Osteoblast (primary cell): ENCODE measurements around the gene ATP2B3. TPM values are rescaled to one million over a fixed set of nuclear protein-coding genes. Genes with fewer than 3 reads are reported as not detected.
A peak's percentile ranks its signal among the peaks of the same experiment; 100 is the strongest.

ENCODE experiments used
- DNase-seq: peaks from one replicate; pipeline ENCODE4 v3.0.0; 2011; ENCODE audit warnings: low spot score, mixed read lengths; ENCODE audit not compliant: insufficient read length; ENCODE audit errors: missing footprints
- H2AFZ ChIP-seq: 2 replicates; pipeline ENCODE4 v1.6.0; 2011; ENCODE audit warnings: mild to moderate bottlenecking, low read length
- H3K27ac ChIP-seq: 2 replicates; pipeline ENCODE4 v1.5.1; 2011; ENCODE audit warnings: mild to moderate bottlenecking, low read depth, low read length, moderate library complexity
- H3K27me3 ChIP-seq: 2 replicates; pipeline ENCODE4 v1.6.0; 2012; ENCODE audit warnings: mild to moderate bottlenecking, control low read depth, inconsistent platforms, low read length, moderate library complexity; ENCODE audit not compliant: insufficient read depth
- H3K36me3 ChIP-seq: 2 replicates; pipeline ENCODE4 v1.5.1; 2011; ENCODE audit warnings: mild to moderate bottlenecking, low read length, control low read depth, moderate library complexity; ENCODE audit not compliant: insufficient read depth
- H3K4me1 ChIP-seq: 2 replicates; pipeline ENCODE4 v1.5.1; 2011; ENCODE audit warnings: mild to moderate bottlenecking, low read length, control low read depth, moderate library complexity; ENCODE audit not compliant: insufficient read depth
- H3K4me2 ChIP-seq: 2 replicates; pipeline ENCODE4 v1.6.0; 2011; ENCODE audit warnings: mild to moderate bottlenecking, low read length; ENCODE audit not compliant: insufficient read depth
- H3K4me3 ChIP-seq: fragments of 200-600 bp; sonication (generic); 3 replicates; pipeline ENCODE4 v1.5.1; 2012; ENCODE audit warnings: mild to moderate bottlenecking, low read length, inconsistent platforms; ENCODE audit not compliant: insufficient read depth
- H3K79me2 ChIP-seq: 2 replicates; pipeline ENCODE4 v1.6.0; 2012; ENCODE audit warnings: mild to moderate bottlenecking, low read length, control low read depth, inconsistent platforms; ENCODE audit not compliant: insufficient read depth
- H3K9me3 ChIP-seq: 2 replicates; pipeline ENCODE4 v1.5.1; 2011; ENCODE audit warnings: low read depth, low read length, control low read depth
- H4K20me1 ChIP-seq: 2 replicates; pipeline ENCODE4 v1.6.0; 2012; ENCODE audit warnings: mild to moderate bottlenecking, low read length, control low read depth; ENCODE audit not compliant: insufficient read depth
- total RNA-seq: library from RNA; depleted of rRNA; stranded (reverse); fragments of >200 nt; gene quantifications from 2 replicates; pipeline ENCODE4 v1.2.3, GENCODE V29; 2012
- TF ChIP-seq, protein P1 (sequence below): IDR thresholded peaks from 2 replicates; pipeline ENCODE4 v1.5.1; 2011; ENCODE audit warnings: mild to moderate bottlenecking, low read depth, low read length, moderate library complexity; ENCODE audit errors: extremely low read depth

ATP2B3 gene
- total RNA-seq, 1 donor = not detected

- peak; percentile 79 for DNase-seq
- no peaks in the 10 kb centered on the region for H3K36me3 ChIP-seq
Measured at GRCh38 chrX:153622661-153623309, 105.3 kb downstream of the ATP2B3 start.

GRCh38 chrX:153623310-153624029, 106.0 kb downstream of the ATP2B3 start:
- no peak overlapping the region for H3K4me2 ChIP-seq
- no peak overlapping the region for H3K4me3 ChIP-seq
- H4K20me1 ChIP-seq = no peaks in the 10 kb centered on the region
- H3K4me1 ChIP-seq = no peaks in the 10 kb centered on the region
- TF ChIP-seq, protein P1, sequence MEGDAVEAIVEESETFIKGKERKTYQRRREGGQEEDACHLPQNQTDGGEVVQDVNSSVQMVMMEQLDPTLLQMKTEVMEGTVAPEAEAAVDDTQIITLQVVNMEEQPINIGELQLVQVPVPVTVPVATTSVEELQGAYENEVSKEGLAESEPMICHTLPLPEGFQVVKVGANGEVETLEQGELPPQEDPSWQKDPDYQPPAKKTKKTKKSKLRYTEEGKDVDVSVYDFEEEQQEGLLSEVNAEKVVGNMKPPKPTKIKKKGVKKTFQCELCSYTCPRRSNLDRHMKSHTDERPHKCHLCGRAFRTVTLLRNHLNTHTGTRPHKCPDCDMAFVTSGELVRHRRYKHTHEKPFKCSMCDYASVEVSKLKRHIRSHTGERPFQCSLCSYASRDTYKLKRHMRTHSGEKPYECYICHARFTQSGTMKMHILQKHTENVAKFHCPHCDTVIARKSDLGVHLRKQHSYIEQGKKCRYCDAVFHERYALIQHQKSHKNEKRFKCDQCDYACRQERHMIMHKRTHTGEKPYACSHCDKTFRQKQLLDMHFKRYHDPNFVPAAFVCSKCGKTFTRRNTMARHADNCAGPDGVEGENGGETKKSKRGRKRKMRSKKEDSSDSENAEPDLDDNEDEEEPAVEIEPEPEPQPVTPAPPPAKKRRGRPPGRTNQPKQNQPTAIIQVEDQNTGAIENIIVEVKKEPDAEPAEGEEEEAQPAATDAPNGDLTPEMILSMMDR = no peak
- no peaks in the 10 kb centered on the region for H3K9me3 ChIP-seq
- H3K27ac ChIP-seq = no peak overlapping the region
- no peaks in the 10 kb centered on the region for H3K36me3 ChIP-seq
- peak; percentile 71 for DNase-seq
- H3K27me3 ChIP-seq = peaks cover 5% of the 10 kb centered on the region
- no peaks in the 10 kb centered on the region for H3K79me2 ChIP-seq
- H2AFZ ChIP-seq = no peak overlapping the region

More at GRCh38 chrX:153622661-153623309, 105.3 kb downstream of the ATP2B3 start:
- Histone ChIP-seq H3K4me2 (no peak overlapping the region), H3K9me3 (no peaks in the 10 kb centered on the region), H3K27me3 (peaks cover 11% of the 10 kb centered on the region), H3K4me1 (no peaks in the 10 kb centered on the region), H3K27ac (no peak overlapping the region), H3K4me3 (no peak overlapping the region), H2AFZ (no peak overlapping the region), H3K79me2 (no peaks in the 10 kb centered on the region), H4K20me1 (no peaks in the 10 kb centered on the region)
- TF ChIP-seq, protein P1 = no peak

DNA sequence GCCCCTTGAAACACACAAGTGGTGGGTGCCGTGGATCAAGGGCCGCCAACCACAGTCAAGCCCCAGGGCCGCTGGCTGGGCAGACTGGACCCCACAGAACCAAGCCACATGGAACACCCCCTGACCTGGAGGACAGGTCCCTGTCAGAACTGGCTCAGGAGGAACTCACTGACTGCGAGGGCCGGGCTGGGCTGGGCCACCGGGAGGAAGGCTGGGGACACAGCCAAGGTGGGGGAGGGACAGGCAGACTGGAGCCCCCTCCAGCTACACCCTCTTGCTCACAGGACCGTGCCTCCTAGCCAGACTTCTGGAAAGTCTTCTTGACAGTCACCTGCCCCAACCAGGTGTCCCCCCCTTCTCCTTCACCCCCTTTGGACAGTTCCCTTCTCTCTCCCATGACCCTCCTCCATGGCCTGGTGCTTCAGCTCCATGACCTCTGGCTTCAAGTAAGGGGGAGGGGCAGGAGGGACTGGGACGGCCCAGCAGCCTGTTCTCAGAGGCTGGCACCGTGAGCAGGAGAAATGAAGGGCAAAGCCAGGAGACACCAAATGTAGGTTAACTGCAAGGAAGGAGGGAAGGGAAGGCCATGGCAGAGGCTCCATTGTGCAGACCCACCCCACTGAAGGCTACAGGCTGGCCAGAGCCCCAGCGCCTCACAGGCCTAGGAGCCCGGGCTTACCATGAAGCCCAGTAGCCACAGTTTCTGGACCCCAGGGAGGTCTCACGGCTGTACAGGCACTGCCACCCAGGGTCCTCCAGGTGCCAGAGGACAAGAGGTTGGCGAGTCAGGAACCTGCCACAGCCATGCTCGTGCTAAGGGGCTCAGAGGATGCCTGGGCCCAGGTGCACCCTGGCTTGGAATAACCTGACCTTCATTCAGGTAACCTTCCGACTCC, 107.0 kb downstream of the ATP2B3 start:
- H3K4me3 ChIP-seq = no peak overlapping the region
- peak; percentile 78 for DNase-seq
- H3K79me2 ChIP-seq = no peaks in the 10 kb centered on the region
- peaks cover 3% of the 10 kb centered on the region for H3K27me3 ChIP-seq
- no peaks in the 10 kb centered on the region for H3K4me1 ChIP-seq
- TF ChIP-seq, protein P1 = no peak
- no peak overlapping the region for H2AFZ ChIP-seq
- no peak overlapping the region for H3K27ac ChIP-seq
- H3K9me3 ChIP-seq = no peaks in the 10 kb centered on the region
- H4K20me1 ChIP-seq = no peaks in the 10 kb centered on the region
- no peaks in the 10 kb centered on the region for H3K36me3 ChIP-seq
- no peak overlapping the region for H3K4me2 ChIP-seq
